HG03135 (cell line): ENCODE results near the gene STYXL2.

Experiments
- ATAC-seq: cut with Tn5 transposase; IDR thresholded peaks from one replicate; pipeline ENCODE4 v1.9.1; 2021; ENCODE audit warnings: mild to moderate bottlenecking, moderate library complexity; ENCODE audit not compliant: unreplicated experiment

Gene STYXL2

DNA sequence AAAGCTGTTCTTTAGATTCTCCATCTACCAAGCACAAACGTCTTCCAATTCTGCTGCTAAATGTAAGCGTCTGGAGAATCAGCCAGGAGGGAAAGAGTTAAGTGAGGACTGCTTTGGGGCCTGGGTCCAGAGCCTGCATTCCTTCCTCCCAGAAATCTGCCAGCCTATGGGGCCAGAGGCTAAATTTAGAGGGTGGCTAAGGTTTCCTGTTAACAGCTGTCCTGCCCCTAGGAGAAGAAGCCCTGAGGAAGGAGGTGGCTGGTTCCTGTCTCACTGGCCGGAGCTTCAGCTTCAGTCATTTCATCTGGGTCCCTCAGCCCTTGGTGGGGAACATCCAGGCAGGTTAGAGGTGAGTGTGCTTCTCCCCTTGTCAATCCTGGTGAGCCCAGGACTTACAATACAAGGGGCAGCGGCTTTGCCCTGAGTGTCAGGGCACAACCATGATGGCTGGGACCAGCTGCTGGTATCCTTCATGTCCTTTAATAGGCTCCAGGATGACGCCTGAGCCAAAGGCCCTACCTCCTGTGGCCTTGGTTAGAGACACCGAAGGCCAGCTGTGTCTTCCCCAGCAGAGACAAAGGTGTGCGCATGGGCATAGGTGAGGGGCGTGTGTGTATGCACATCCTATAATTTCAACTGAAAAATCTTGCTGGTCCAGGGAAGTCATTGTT, at the start of gene STYXL2:
STYXL2 (plus strand) TSS at position 230 of the 671 bp plus-strand sequence. CDS start 775 bp downstream, outside the sequence.
- ATAC-seq = no peak

DNA sequence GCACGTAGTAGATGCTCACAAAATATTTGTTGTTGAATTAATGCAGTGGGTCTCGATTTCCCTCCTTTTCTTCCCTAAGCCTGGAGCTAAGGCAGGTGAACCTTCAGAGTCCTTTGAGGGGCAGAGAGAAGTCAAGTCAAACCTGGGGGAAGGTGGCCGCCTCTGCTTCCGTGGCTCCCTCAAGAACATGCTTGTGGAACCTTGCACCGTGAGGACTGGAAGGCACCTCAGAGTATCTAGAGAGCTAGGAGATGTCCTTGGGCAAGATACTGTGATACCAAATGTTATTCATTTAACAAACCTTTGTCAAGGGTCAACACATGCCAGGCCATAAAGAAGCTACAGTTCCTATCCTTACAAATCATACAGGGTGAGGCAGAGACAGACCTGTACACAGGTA, 42.0 kb upstream of the STYXL2 start:
- no peak for ATAC-seq

- ATAC-seq = no peak
Measured at GRCh38 chr1:167052389-167052788, 41.5 kb upstream of the STYXL2 start.

DNA sequence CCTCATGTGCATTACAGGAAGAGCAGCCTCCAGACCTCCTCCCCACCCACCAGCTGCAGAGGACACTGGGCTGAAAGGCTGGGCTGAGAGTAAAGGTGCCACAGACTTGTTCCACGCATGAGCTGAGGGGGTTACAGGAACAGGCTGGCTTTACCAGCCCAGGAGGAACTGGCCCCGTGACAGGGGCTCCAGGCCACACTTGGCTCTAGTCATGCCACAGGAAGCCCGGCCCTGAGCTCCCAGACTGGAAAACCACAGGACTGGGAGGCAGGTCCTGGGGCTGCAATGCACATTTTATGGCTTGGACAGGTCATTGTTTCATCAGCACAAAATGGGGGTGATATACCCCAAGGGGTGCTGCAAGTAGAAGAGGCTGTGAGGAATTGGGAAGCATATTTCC, 39.3 kb upstream of the STYXL2 start:
- ATAC-seq = no peak

DNA sequence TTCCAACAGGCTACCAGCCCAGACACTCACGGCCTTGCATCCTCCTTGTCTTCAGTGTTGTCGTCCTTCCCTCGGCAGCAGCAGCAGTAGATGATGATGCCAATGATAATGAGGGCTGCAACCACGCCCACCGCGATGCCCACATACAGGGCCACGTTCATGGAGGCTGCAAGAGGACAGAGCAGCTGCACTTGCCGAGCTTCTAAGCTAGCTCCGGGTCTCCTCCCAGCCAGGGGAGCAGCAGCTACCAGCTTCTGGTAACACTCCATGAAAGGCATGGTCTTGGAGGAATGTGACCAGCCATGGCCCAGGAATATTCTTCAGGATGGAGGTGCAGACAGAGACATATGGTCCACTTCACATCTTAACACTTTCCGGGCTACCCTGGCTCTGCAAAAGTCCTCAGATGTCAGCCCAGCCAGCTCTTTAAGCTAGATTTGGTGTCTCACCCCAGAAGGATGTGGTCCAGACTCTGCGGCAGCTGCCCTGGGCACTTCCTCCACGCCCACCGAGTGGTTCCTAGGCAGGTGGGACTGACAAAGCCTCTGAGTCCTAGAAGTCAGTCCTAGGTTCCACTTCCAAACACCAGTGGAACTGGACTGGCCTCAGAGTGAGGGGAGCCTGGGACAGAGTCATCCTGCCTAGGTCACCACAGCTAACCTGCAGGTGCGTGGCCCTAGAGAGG, 38.8 kb upstream of the STYXL2 start:
- no peak for ATAC-seq

DNA sequence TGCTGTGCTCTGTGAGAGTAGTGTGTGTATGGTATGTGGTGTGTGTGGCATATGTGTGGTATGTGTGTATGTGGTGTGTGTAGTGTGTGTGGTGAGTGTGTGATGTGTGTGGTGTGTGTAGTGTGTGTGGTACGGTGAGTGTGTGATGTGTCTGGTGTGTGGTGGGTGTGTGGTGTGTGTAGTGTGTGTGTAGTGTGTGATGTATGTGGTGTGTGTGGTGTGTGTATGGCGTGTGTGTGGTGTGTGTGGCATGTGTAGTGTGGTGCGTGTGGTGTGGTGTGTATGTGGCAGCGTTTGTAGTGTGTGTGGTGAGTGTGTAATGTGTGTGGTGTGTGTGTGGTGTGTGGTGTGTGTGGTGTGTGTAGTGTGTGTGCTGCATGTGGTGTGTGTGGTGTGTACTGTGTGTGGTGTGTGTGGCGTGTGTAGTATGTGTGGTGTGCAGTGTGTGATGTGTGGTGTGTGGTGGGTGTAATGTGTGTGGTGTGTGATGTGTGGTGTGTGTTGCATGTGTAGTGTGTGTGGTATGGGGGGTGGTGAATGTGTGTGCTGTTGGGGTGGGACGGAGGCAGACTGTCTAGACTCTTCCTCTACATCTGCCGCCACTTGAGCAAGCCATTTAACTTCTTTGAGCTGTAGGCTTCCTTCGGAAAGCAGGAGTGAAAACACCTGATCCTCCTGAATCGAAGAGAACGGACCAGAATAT, 37.2 kb upstream of the STYXL2 start:
- ATAC-seq = no peak

DNA sequence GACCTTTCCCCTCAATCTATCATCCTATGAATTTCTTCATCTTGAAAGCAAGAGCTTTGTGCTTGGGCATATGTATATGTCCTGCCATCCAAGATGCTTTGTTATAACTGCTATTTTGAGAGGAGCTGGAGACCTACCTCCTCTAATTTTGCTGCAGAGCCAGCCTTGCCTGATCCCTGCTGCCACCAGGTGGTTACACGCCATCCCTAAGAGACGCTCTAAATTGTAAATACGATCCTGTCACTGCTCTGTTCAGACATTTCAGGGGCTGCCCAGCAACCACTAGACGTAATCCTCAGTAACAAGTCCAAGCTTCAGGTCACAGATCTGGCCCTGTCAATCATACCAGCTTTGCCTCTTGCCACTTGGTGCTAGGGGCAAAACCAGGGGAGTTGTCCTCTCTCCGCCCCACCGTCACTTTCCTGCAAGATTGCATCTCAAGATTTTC, 36.6 kb upstream of the STYXL2 start:
- peak; percentile 55 for ATAC-seq

DNA sequence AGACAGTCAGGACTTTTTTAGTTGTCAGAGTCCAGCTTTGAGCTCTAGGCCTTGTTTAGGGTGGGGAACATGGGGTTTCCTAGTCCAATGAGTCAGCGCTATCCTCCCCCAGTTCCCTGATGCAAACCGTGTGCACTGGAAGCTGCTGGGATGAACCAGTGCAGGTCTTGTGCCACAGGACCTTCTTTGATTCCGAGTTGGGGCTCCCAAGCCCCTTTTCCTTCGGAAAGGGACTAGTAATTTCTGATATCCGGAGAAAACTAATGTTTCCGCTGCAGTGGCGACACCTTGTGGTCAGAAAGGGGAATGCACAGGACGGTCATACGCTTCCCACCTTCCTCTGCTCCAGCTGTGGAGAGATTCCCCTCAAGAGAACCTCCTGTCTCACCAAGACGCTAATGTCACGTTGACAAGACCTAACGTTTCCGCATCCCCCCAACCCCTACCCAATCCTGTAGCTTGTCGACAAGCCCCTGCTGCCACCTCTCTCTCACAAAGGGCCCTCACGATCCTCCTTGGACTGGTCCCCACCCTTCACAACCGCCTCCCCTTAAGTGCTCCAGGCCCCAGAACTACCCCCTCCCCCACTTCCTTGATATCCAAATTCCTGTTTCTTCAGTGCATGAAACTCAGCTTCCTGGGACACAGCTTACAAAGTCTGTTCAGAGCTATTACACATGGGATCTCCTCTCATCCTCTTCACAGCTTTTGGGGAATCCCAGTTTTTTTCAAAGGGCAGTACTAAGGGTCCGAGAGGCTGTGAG, 34.6 kb upstream of the STYXL2 start:
- ATAC-seq = no peak

DNA sequence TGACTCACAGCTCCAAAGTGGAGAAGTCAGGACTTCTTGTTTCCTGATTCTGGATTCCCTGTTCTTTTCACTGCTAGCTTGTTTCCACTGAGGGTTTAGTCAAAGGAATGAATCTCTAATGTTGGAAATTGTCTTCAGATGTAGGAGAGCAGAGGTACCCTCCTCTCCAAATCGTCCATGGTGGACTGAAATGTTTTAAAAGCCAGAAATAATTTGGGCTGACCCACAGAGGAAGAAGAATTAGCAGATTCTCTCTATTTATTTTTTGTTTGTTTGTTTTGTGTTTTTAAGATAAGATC, 34.1 kb upstream of the STYXL2 start:
- no peak for ATAC-seq

- ATAC-seq = no peak
Measured at GRCh38 chr1:167060141-167061072, 33.5 kb upstream of the STYXL2 start.

- no peak for ATAC-seq
Measured at GRCh38 chr1:167061073-167061464, 32.8 kb upstream of the STYXL2 start.

- no peak for ATAC-seq
Measured at GRCh38 chr1:167064621-167065020, 29.3 kb upstream of the STYXL2 start.

GRCh38 chr1:167065471-167065870, 28.4 kb upstream of the STYXL2 start:
- no peak for ATAC-seq

GRCh38 chr1:167066333-167067122, 27.3 kb upstream of the STYXL2 start:
- peak; percentile 73 for ATAC-seq

DNA sequence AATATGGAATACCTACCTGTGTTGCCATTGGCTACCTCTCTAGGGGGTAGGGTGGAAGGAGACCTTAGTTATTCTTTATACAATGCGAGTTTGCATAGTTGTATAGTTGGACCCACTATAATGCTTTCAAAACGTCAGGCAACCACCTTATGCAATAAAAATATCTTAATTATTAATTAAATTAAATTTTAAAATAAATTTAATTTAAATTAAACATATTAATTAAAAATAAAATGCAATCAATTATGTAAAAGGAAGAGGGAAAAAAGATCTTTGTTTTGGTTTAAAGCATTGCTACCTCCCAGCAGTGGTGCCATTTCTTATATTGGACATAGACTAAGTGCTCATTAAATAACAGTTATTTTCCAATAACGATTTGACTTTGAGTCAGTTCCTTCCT, 26.0 kb upstream of the STYXL2 start:
- no peak for ATAC-seq

DNA sequence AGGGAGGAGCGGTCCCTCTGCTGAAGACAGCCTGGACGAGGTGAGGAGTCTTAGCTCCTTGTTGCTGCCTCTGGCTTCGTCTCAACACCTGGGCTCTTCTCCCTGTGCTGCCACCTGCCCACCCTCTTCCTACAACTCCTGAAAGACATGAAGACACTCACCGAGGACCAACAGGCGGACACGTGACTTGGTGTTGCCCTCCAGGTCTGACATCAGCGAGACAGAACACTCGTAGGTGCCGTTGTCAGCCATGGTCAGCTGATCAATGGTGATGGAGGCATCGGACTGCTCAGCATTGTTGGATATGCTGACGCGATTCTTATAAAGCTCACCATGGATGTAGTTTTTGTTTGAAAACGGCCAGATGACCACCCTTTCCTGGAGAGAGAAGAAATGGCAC, 25.1 kb upstream of the STYXL2 start:
- no peak for ATAC-seq

- no peak for ATAC-seq
Measured at GRCh38 chr1:167071286-167071685, 22.6 kb upstream of the STYXL2 start.

GRCh38 chr1:167076136-167076710, 17.7 kb upstream of the STYXL2 start:
- ATAC-seq = no peak
